A673 (cell line): Measurements from ENCODE around the gene CXCR6.

ENCODE experiments used
- CTCF ChIP-seq: fragments of 300-800, 200-600 bp; sonication (generic); conservative IDR thresholded peaks from 2 replicates; pipeline ENCODE4 v1.5.1; 2017; ENCODE audit warnings: low read depth, mild to moderate bottlenecking, antibody characterized with exemption, low read length, moderate library complexity, mixed read lengths
- EZH2 ChIP-seq: fragments of 200-600 bp; sonication (generic); IDR thresholded peaks from 2 replicates; pipeline ENCODE4 v1.6.1; 2017; ENCODE audit warnings: borderline replicate concordance, low read depth, mild to moderate bottlenecking, mixed read lengths, antibody characterized with exemption, low read length; ENCODE audit not compliant: poor library complexity, severe bottlenecking

- no peak for TF ChIP-seq CTCF
- TF ChIP-seq EZH2 = no peak
Measured at GRCh38 chr3:45966950-45967640, 23.8 kb downstream of the CXCR6 start.
